SK-N-SH (cell line): ENCODE data around the gene THSD4. TPM values are rescaled to one million over a fixed set of nuclear protein-coding genes. Genes with fewer than 3 reads are reported as not detected.
A peak's percentile ranks its signal among the peaks of the same experiment; 100 is the strongest.

Source experiments
- CTCF ChIA-PET: fragments of 300-600, 350-600 bp; formaldehyde crosslinking; extraction: SDS; loops from one replicate; lab custom pipeline; 2021; lab: Yijun Ruan, JAX
- POLR2A ChIA-PET: fragments of 350-600 bp; sonication (Branson Sonifier 250); formaldehyde crosslinking; extraction: SDS; loops from one replicate; lab custom pipeline; 2020; ENCODE audit warnings: antibody characterized with exemption, inconsistent platforms; lab: Yijun Ruan, JAX
- DNase-seq: peaks from one replicate; pipeline ENCODE4 v3.0.0; 2012
- H2AFZ ChIP-seq: fragments of 200-600 bp; sonication (generic); 2 replicates; pipeline ENCODE4 v1.8.1; 2016; ENCODE audit warnings: antibody characterized with exemption, mild to moderate bottlenecking, low read depth
- H3F3A ChIP-seq: fragments of 200-600 bp; sonication (generic); replicated peaks from 2 replicates; pipeline ENCODE3; 2016; ENCODE audit warnings: antibody characterized with exemption, mild to moderate bottlenecking; ENCODE audit not compliant: insufficient read depth
- H3K27ac ChIP-seq, 2 experiments: fragments of 200-500 bp in 1 of 2; fragments of 200-600 bp in 1 of 2; sonication (Bioruptor generic) in 1 of 2; sonication (generic), shearing (Covaris generic) in 1 of 2; 2 replicates each; pipeline versions ENCODE4 v1.5.1 to v1.6.1; 2014 to 2016; ENCODE audit warnings: low read depth in 2 of 2, inconsistent platforms in 1 of 2, low read length in 1 of 2, mild to moderate bottlenecking in 1 of 2, mixed read lengths in 1 of 2
- H3K27me3 ChIP-seq: fragments of 200-600 bp; sonication (generic), shearing (Covaris generic); 2 replicates; pipeline ENCODE4 v1.6.1; 2016; ENCODE audit warnings: mixed run types; ENCODE audit not compliant: insufficient read depth
- H3K36me3 ChIP-seq, 2 experiments: fragments of 200-500 bp in 1 of 2; fragments of 200-600 bp in 1 of 2; sonication (Bioruptor generic) in 1 of 2; sonication (generic) in 1 of 2; replicated peaks in 1 of 2; 2 replicates each; pipeline versions ENCODE3 to v1.5.1; 2014 to 2016; ENCODE audit warnings: low read length in 1 of 2, mild to moderate bottlenecking in 1 of 2; ENCODE audit not compliant: insufficient read depth in 2 of 2, control insufficient read depth in 1 of 2
- H3K4me1 ChIP-seq, 2 experiments: fragments of 200-500 bp in 1 of 2; fragments of 200-600 bp in 1 of 2; sonication (Bioruptor generic) in 1 of 2; sonication (generic), shearing (Covaris generic) in 1 of 2; 2 replicates each; pipeline versions ENCODE4 v1.5.1 to v1.6.1; 2014 to 2016; ENCODE audit warnings: low read depth in 1 of 2, low read length in 1 of 2, mixed run types in 1 of 2; ENCODE audit not compliant: insufficient read depth in 2 of 2, control insufficient read depth in 1 of 2
- H3K4me2 ChIP-seq: fragments of 200-600 bp; sonication (generic), shearing (Covaris generic); 2 replicates; pipeline ENCODE4 v1.6.1; 2017; ENCODE audit warnings: mixed run types
- H3K4me3 ChIP-seq, 2 experiments: fragments of 200-500 bp in 1 of 2; fragments of 200-600 bp in 1 of 2; sonication (Bioruptor generic) in 1 of 2; sonication (generic), shearing (Covaris generic) in 1 of 2; 2 replicates each; pipeline versions ENCODE4 v1.5.1 to v1.8.1; 2014 to 2016; ENCODE audit warnings: low read depth in 2 of 2, inconsistent platforms in 1 of 2, low read length in 1 of 2, mild to moderate bottlenecking in 1 of 2, mixed read lengths in 1 of 2, moderate library complexity in 1 of 2
- H3K79me2 ChIP-seq: fragments of 200-600 bp; sonication (generic); 2 replicates; pipeline ENCODE4 v1.8.1; 2017; ENCODE audit warnings: mild to moderate bottlenecking; ENCODE audit not compliant: insufficient read depth
- H3K9ac ChIP-seq: fragments of 200-600 bp; sonication (generic); 2 replicates; pipeline ENCODE4 v1.6.1; 2017; ENCODE audit warnings: mixed run types
- H3K9me2 ChIP-seq: fragments of 200-600 bp; sonication (generic); 2 replicates; pipeline ENCODE4 v1.6.1; 2017; ENCODE audit warnings: mixed run types
- H3K9me3 ChIP-seq: fragments of 200-600 bp; sonication (generic); 2 replicates; pipeline ENCODE4 v1.6.1; 2017; ENCODE audit warnings: mixed run types, mild to moderate bottlenecking, moderate library complexity
- H4K20me1 ChIP-seq: fragments of 200-600 bp; sonication (generic); 2 replicates; pipeline ENCODE4 v1.6.1; 2017; ENCODE audit warnings: mild to moderate bottlenecking, mixed run types; ENCODE audit not compliant: insufficient read depth
- EP300 ChIP-seq, 2 experiments: IDR thresholded peaks; 2 replicates each; pipeline versions ENCODE4 v1.4.0 to v1.6.1; 2012; ENCODE audit warnings: borderline replicate concordance in 1 of 2, low read depth in 1 of 2, low read length in 1 of 2
- FOSL2 ChIP-seq: IDR thresholded peaks from 2 replicates; pipeline ENCODE4 v1.4.0; 2012; ENCODE audit warnings: low read depth, mild to moderate bottlenecking, moderate library complexity, borderline replicate concordance
- FOXJ3 ChIP-seq: sonication (generic); formaldehyde crosslinking; IDR thresholded peaks from 2 replicates; pipeline ENCODE4 v1.5.1; 2020; ENCODE audit warnings: mild to moderate bottlenecking, missing genetic modification reagents
- IRF3 ChIP-seq: fragments of 150-350 bp; IDR thresholded peaks from 2 replicates; pipeline ENCODE4 v1.6.1; 2016; ENCODE audit warnings: mild to moderate bottlenecking, low read depth, low read length
- JUND ChIP-seq: IDR thresholded peaks from 2 replicates; pipeline ENCODE4 v1.4.0; 2012
- NRF1 ChIP-seq: IDR thresholded peaks from 2 replicates; pipeline ENCODE4 v1.6.1; 2012; ENCODE audit warnings: low read depth, mild to moderate bottlenecking, low read length
- RAD21 ChIP-seq: IDR thresholded peaks from 2 replicates; pipeline ENCODE4 v1.6.1; 2012; ENCODE audit warnings: mild to moderate bottlenecking, low read length
- TAF1 ChIP-seq: IDR thresholded peaks from 2 replicates; pipeline ENCODE4 v1.6.1; 2012; ENCODE audit warnings: low read depth, mild to moderate bottlenecking, low read length, moderate library complexity, borderline replicate concordance
- TCF12 ChIP-seq: IDR thresholded peaks from 2 replicates; pipeline ENCODE4 v1.4.0; 2012
- TEAD4 ChIP-seq: IDR thresholded peaks from 2 replicates; pipeline ENCODE4 v1.4.0; 2012; ENCODE audit warnings: mild to moderate bottlenecking, borderline replicate concordance; ENCODE audit not compliant: insufficient read depth
- WGBS: methylation state at CpG from one replicate; pipeline ENCODE4 v1.1.6; 2017; ENCODE audit warnings: low lambda C conversion rate; 5-methylcytosine and 5-hydroxymethylcytosine counted together
- polyA plus RNA-seq, 3 experiments: library from polyadenylated mRNA; depleted of rRNA; stranded (reverse); fragments of >200 nt; gene quantifications; 2 replicates each; pipeline ENCODE4 v1.2.3, GENCODE V29; 2012
- TF ChIP-seq, protein P1 (sequence below): IDR thresholded peaks from 2 replicates; pipeline ENCODE4; 2012
- TF ChIP-seq, protein P2 (sequence below): fragments of 150-350 bp; IDR thresholded peaks from 2 replicates; pipeline ENCODE4 v1.6.1; 2017; ENCODE audit warnings: antibody characterized with exemption, low read length, low read depth, borderline replicate concordance
- TF ChIP-seq, protein P3 (sequence below): IDR thresholded peaks from 2 replicates; pipeline ENCODE4 v1.4.0; 2012; ENCODE audit warnings: low read depth

The THSD4 gene
- polyA plus RNA-seq, 1 of the 3 experiments (the other 2 are of a cell fraction): 79.1 TPM

GRCh38 chr15:71651750-71652186 is 536.5 kb downstream of the THSD4 start (continued):
- TF ChIP-seq, protein P1, sequence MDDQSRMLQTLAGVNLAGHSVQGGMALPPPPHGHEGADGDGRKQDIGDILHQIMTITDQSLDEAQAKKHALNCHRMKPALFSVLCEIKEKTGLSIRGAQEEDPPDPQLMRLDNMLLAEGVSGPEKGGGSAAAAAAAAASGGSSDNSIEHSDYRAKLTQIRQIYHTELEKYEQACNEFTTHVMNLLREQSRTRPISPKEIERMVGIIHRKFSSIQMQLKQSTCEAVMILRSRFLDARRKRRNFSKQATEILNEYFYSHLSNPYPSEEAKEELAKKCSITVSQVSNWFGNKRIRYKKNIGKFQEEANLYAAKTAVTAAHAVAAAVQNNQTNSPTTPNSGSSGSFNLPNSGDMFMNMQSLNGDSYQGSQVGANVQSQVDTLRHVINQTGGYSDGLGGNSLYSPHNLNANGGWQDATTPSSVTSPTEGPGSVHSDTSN: no peak
- TF ChIP-seq TAF1 (no peak), FOXJ3 (CRISPR knock-in tag) (no peak), TCF12 (no peak), IRF3 (no peak)

GRCh38 chr15:71654042-71654719 is 538.9 kb downstream of the THSD4 start:
- WGBS: 43% methylated on average over 8 of the region's 8 CpGs
- H2AFZ ChIP-seq: no peak overlapping the region
- H3K36me3 ChIP-seq: no peaks in the 10 kb centered on the region
- no peaks in the 10 kb centered on the region for H4K20me1 ChIP-seq
- CTCF ChIA-PET: interaction anchor here (1.2 to 1.5 kb wide), 4 partner anchors 9 to 147 kb away, joined by 3 to 7 read pairs (median 3); no protein-coding TSS in a partner anchor
- no peaks in the 10 kb centered on the region for H3K79me2 ChIP-seq
- H3K4me3 ChIP-seq: no peak overlapping the region
- no peak overlapping the region for H3K9ac ChIP-seq
- H3K27me3 ChIP-seq: no peaks in the 10 kb centered on the region
- POLR2A ChIA-PET: no interaction called here
- no peaks in the 10 kb centered on the region for H3K9me3 ChIP-seq
- peaks cover 7% of the 10 kb centered on the region for H3F3A ChIP-seq
- H3K4me1 ChIP-seq: peaks cover 11 to 16% of the 10 kb centered on the region in 2 experiments
- H3K9me2 ChIP-seq: no peaks in the 10 kb centered on the region
- no peak for DNase-seq
- H3K4me2 ChIP-seq: no peak overlapping the region; the same call in 1 of the 2 replicates
- 0 out of 2 replicates have a peak, but pooled peaks have one; percentile 26 for TF ChIP-seq JUND
- TF ChIP-seq, protein P1: peak; percentile 30; the same call in 1 of the 2 replicates
- no peak for TF ChIP-seq EP300 (IDR thresholded peaks at IDR 0.05; ENCODE audit: borderline replicate concordance in 1 of 2, low read depth in 1 of 2, low read length in 1 of 2)
- TF ChIP-seq, all 33 proteins: peak for 2
- H3K27ac ChIP-seq: peak overlapping the region; percentile 44 to 82

GRCh38 chr15:71654720-71655174 is 539.5 kb downstream of the THSD4 start:
- H3K27me3 ChIP-seq: no peaks in the 10 kb centered on the region
- H2AFZ ChIP-seq: no peak overlapping the region
- H3K36me3 ChIP-seq: no peaks in the 10 kb centered on the region
- ChIA-PET POLR2A (no interaction called here), CTCF (interaction anchor here (1.2 to 1.5 kb wide), 3 partner anchors 10 to 146 kb away, joined by 3 read pairs; no protein-coding TSS in a partner anchor)
- H4K20me1 ChIP-seq: no peaks in the 10 kb centered on the region
- no peaks in the 10 kb centered on the region for H3K79me2 ChIP-seq
- no peaks in the 10 kb centered on the region for H3K9me3 ChIP-seq
- peak overlapping the region; percentile 44 to 82 for H3K27ac ChIP-seq
- peak; percentile 47 for DNase-seq
- WGBS: 32% methylated on average over 3 of the region's 3 CpGs
- no peak overlapping the region for H3K9ac ChIP-seq
- H3K9me2 ChIP-seq: no peaks in the 10 kb centered on the region
- peaks cover 7% of the 10 kb centered on the region for H3F3A ChIP-seq
- no peak overlapping the region; the same call in 1 of the 2 replicates for H3K4me2 ChIP-seq
- H3K4me3 ChIP-seq: no peak overlapping the region
- peaks cover 16% of the 10 kb centered on the region in 2 experiments for H3K4me1 ChIP-seq
- TF ChIP-seq FOSL2 (0 out of 2 replicates have a peak, but pooled peaks have one; percentile 30), NRF1 (no peak), TCF12 (peak; percentile 97), RAD21 (0 out of 2 replicates have a peak, but pooled peaks have one; percentile 7), TEAD4 (peak; percentile 12; the same call in 1 of the 2 replicates), EP300 (IDR thresholded peaks at IDR 0.05; ENCODE audit: borderline replicate concordance in 1 of 2, low read depth in 1 of 2, low read length in 1 of 2) (peak; percentile 71 to 83)
- TF ChIP-seq, protein P2, sequence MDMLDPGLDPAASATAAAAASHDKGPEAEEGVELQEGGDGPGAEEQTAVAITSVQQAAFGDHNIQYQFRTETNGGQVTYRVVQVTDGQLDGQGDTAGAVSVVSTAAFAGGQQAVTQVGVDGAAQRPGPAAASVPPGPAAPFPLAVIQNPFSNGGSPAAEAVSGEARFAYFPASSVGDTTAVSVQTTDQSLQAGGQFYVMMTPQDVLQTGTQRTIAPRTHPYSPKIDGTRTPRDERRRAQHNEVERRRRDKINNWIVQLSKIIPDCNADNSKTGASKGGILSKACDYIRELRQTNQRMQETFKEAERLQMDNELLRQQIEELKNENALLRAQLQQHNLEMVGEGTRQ: no peak
- TF ChIP-seq, protein P3, sequence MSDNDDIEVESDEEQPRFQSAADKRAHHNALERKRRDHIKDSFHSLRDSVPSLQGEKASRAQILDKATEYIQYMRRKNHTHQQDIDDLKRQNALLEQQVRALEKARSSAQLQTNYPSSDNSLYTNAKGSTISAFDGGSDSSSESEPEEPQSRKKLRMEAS: no peak; the same call in 1 of the 2 replicates
- TF ChIP-seq, protein P1: no peak
